ENCODE data around the gene CAMTA1.
A peak's percentile ranks its signal among the peaks of the same experiment; 100 is the strongest.

CAMTA1 gene

GRCh38 chr1:7040969-7041695, 255.9 kb downstream of the CAMTA1 start:
- no peak for DNase-seq (ENCODE audit: low read depth)

GRCh38 chr1:7042322-7043190, 257.3 kb downstream of the CAMTA1 start:
- peak; percentile 36 for DNase-seq (ENCODE audit: low read depth)

GRCh38 chr1:7043191-7043549, 257.9 kb downstream of the CAMTA1 start:
- no peak for DNase-seq (ENCODE audit: low read depth)

- no peak for DNase-seq (ENCODE audit: low read depth)
Observed at GRCh38 chr1:7043719-7044535, 258.7 kb downstream of the CAMTA1 start.

GRCh38 chr1:7045897-7046296, 260.6 kb downstream of the CAMTA1 start:
- no peak for DNase-seq (ENCODE audit: low read depth)

- DNase-seq (ENCODE audit: low read depth), result peak; percentile 71
Observed at GRCh38 chr1:7046314-7046713, 261.1 kb downstream of the CAMTA1 start.

GRCh38 chr1:7046891-7047290, 261.6 kb downstream of the CAMTA1 start:
- DNase-seq (ENCODE audit: low read depth), result peak; percentile 3

GRCh38 chr1:7047866-7048265, 262.6 kb downstream of the CAMTA1 start:
- DNase-seq (ENCODE audit: low read depth), result no peak

- no peak for DNase-seq (ENCODE audit: low read depth)
Observed at GRCh38 chr1:7048395-7048794, 263.1 kb downstream of the CAMTA1 start.

GRCh38 chr1:7049913-7050625, 264.8 kb downstream of the CAMTA1 start:
- DNase-seq (ENCODE audit: low read depth), result no peak

GRCh38 chr1:7050751-7051665, 265.8 kb downstream of the CAMTA1 start:
- no peak for DNase-seq (ENCODE audit: low read depth)

- DNase-seq (ENCODE audit: low read depth), result no peak
Observed at GRCh38 chr1:7052701-7053100, 267.4 kb downstream of the CAMTA1 start.

GRCh38 chr1:7060745-7061144, 275.5 kb downstream of the CAMTA1 start:
- DNase-seq (ENCODE audit: low read depth), result no peak

GRCh38 chr1:7062346-7063061, 277.2 kb downstream of the CAMTA1 start:
- DNase-seq (ENCODE audit: low read depth), result no peak

GRCh38 chr1:7063981-7064380, 278.7 kb downstream of the CAMTA1 start:
- DNase-seq (ENCODE audit: low read depth), result no peak

GRCh38 chr1:7068552-7068951, 283.3 kb downstream of the CAMTA1 start:
- DNase-seq (ENCODE audit: low read depth), result no peak

- peak; percentile 5 for DNase-seq (ENCODE audit: low read depth)
Observed at GRCh38 chr1:7069931-7070330, 284.7 kb downstream of the CAMTA1 start.

GRCh38 chr1:7070389-7071029, 285.3 kb downstream of the CAMTA1 start:
- peak; percentile 63 for DNase-seq (ENCODE audit: low read depth)

- no peak for DNase-seq (ENCODE audit: low read depth)
Observed at GRCh38 chr1:7076117-7076516, 290.9 kb downstream of the CAMTA1 start.

- DNase-seq (ENCODE audit: low read depth), result no peak
Observed at GRCh38 chr1:7076572-7076971, 291.3 kb downstream of the CAMTA1 start.
